ENCODE measurements around the gene SLC8A1. TPM values are rescaled to one million over a fixed set of nuclear protein-coding genes. Genes with fewer than 3 reads are reported as not detected.

The SLC8A1 gene
- total RNA-seq, 1 donor from 2014 or later: 1.3 TPM

GRCh38 chr2:40348665-40349064 is 103.2 kb downstream of the SLC8A1 start:
- no peak for ATAC-seq

GRCh38 chr2:40348038-40348437 is 103.9 kb downstream of the SLC8A1 start:
- no peak for ATAC-seq

GRCh38 chr2:40346535-40347354 is 105.1 kb downstream of the SLC8A1 start:
- ATAC-seq: no peak

DNA sequence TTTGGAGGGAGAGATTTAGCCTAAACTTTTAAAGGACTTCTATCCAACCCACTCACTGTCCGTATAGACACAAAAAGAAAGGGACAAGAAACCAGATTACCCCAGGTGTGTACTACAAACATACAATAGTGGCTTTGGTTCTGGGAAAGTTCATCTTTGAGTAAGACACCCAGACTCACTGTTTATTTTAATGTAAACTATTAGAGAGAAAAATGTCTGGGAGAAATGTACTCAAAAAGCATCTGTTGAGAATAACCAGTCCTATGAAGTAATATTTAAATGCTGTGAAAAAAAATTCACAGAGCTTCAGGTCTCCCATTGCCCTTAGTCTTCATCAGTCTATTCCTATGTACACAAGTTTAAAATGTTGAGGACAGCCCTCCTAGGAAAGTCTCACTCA is 107.5 kb downstream of the SLC8A1 start:
- ATAC-seq: no peak

- no peak for ATAC-seq
Observed at GRCh38 chr2:40343902-40344301, 108.0 kb downstream of the SLC8A1 start.

- ATAC-seq: no peak
Observed at GRCh38 chr2:40341198-40341597, 110.7 kb downstream of the SLC8A1 start.

DNA sequence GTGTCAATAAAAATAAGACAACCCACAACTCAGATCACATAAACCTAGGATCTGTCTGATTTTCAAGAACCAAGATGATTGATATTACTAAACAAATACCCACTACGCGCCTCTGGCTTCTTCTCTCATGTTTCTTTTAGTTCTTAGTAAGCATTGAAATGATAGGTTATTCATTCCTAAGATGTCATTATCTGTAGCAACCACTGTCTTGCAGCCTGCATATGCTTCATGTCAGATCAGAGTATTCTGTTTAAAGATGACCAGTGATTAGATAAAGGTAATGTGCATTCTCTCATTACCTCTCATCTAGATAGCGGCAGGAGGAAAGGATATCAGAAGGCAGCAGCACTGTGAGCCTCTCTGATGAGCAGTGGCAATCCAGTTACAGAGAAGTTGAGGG is 112.9 kb downstream of the SLC8A1 start:
- ATAC-seq: no peak

DNA sequence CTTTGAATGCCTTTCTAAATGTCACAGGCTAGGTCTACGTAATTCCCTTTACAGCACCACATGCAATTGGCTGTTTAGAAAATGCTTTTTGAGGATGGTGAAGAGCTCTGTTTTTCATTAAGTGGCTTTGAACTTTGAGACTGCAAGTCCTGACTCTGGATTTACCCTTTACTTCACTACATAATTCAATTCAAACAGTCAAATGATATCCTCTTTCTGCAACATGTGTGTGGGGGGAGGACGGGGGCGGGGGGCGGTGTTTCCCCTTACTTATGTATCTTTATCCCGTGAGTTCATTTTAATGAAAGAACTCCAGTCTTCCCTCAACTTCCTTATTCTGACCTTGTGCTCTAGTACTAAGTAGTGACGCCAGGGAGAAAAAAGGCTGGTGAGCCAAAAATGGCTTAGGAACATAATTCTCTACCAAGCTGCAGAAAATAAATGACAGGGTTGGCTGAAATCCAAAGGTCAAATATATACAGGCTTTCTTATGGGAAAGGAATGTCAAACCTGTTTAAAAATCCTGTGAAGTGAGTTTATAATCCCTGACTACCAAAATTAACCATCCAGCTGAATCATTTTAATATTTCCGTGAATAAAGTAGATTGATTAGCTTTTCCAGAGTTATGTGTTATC is 119.6 kb downstream of the SLC8A1 start:
- peak; percentile 77 for ATAC-seq

- no peak for ATAC-seq
Observed at GRCh38 chr2:40330096-40330495, 121.8 kb downstream of the SLC8A1 start.

- ATAC-seq: no peak
Observed at GRCh38 chr2:40329739-40330030, 122.2 kb downstream of the SLC8A1 start.

- ATAC-seq: no peak
Observed at GRCh38 chr2:40325116-40325515, 126.8 kb downstream of the SLC8A1 start.

GRCh38 chr2:40324656-40325055 is 127.2 kb downstream of the SLC8A1 start:
- ATAC-seq: no peak

DNA sequence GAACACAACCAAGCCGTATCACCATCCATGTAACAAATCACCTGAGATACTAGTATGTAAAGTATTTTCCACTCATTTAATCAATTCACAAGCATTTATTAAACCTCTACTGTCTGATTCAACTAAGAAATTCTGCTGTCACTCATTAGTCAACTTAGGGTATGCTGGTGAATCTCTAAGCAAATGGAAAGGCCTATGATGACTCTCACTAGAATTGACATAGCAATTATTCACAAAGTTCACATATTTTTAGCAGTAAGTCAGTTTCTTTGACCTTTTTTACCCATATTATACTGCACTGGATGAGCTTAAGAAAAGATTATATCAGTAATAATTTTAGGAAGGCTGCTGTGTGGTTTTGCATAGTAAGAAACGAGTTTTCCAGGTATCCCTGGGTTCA is 130.1 kb downstream of the SLC8A1 start:
- no peak for ATAC-seq

GRCh38 chr2:40321016-40321623 is 130.8 kb downstream of the SLC8A1 start:
- no peak for ATAC-seq

DNA sequence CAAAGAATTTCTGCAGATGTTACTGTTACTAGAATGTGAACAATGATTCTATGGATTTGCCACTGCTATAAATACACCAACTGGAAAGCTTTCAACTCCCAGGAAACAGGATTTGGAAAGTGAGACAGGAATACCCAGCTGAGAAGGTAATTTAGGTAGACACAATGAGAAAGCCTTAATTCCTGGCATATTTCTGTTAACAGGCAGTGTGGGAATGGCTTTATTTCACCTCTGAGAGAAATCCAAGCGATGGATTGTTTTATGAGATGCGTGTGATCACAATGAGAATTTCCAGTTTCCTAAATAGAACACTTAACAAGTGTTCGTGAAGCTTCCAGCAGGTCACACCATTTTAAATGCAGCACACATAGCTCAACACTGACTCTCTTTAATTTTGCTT is 133.0 kb downstream of the SLC8A1 start:
- ATAC-seq: no peak

DNA sequence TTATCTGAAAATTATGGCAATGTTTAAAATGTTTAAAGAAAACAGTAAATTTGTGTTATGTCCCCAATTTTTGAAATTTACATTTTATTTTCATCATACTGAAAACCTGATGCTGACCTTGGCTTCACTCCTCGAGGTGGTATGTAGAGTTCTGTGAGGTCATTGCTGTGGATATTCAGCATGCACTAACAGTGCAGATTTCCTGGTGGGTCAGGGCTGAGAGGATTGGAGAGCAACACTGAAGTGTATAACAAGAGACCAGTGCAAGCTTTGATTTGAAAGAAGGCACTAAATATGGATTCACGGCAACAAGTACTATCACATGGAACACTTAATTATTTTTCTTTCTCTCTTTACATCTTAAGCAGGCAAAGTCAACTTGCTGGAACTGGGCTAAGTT is 134.1 kb downstream of the SLC8A1 start:
- ATAC-seq: no peak

DNA sequence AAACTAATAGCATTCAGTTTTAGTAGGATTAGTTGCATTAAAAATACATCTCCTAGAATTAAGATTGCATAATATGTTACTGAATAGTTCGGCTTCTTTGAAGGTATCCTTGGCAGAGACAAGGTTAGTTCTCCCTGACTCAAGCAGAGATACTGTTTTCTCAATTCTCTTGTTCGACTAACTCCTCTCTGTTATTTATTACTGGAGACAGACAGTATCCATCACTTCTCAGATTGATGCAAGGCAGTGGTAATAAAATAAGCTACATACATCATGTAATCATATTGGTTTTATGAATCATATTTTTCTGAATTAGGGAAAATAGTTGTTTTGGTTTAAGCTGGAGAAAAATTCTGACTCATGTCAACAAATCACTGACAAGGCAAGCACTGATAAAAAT is 134.8 kb downstream of the SLC8A1 start:
- no peak for ATAC-seq

DNA sequence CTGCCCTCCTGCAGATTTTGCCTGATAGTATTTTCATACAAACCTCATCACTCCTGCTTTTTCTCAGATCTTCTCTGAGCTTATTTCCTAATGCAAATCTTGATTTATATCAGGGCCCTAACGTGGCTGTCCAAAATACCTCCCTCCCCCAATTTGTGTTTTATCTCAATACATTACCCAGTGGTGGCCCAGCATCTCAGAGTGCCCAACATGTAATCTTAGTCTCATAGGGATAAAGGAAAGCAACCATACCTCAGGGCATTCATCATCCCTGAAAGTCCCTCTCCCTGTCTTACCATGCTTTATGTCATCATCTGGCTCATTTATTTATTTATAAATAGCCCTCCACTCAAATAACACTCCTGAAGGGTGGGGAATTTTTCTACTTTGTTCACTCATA is 135.3 kb downstream of the SLC8A1 start:
- no peak for ATAC-seq

DNA sequence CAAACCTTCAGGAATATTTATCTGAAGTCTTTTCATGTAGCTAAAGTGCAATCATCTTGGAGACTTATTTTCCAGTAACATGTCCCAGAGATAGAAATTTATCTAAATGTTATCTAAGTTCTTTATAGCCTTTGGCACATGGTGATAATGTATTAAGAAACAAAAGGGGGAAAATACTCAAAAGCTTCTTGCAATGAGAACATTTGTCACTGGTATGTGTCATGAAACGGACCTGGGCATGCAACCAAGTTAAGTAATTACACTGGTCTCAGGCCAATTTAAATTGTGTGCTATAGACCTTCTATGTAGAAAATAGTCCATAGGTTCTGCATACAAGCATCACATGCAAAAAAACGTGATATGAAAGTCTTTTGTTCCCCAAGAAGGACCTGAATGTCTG is 136.2 kb downstream of the SLC8A1 start:
- ATAC-seq: no peak

DNA sequence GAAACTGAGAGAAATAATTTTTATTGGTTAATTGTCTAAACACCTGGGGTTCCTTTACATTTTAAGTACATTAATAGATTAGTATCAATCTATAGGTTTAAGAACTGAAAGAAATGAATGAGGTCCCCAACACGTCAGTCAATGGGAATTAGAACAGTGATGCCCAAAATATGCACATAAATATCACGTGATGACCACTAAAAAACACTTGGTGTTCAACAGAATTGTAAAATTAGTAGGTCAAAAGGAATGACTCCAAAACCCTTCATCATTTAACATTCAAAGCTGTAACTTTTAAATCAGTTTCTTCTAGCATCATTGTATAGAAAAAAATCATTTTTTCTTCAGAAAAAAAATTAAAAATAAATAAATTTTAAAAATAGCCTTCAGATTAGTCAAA is 140.9 kb downstream of the SLC8A1 start:
- no peak for ATAC-seq

GRCh38 chr2:40310303-40310702 is 141.6 kb downstream of the SLC8A1 start:
- ATAC-seq: no peak

DNA sequence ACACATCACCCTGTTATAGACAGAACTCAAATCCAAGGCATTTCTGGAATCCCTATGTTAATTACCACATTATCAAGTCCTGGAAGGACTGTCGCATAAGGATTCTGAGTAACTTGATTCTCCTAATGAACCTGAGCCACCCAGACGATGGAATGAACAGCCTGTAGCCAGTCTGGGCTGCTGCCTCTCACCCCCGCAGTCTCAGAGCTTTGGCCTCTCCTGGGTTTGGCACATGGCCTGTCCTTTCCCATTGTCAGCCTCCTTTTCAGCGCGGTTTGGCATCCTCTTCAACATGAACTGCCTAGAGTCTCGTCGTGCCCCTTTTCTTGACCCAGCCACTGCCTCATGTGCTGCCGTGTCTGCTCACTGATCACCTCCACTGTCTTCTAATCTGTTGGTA is 147.6 kb downstream of the SLC8A1 start:
- no peak for ATAC-seq

- ATAC-seq: no peak
Observed at GRCh38 chr2:40303746-40304145, 148.1 kb downstream of the SLC8A1 start.

- ATAC-seq: no peak
Observed at GRCh38 chr2:40302751-40303325, 149.1 kb downstream of the SLC8A1 start.

Data from esophagus mucosa (tissue), 1 donor.